IPS-18c (cell line): Measurements from ENCODE around the gene KCNG2.

Experiments used
- H3K4me3 ChIP-seq: 2 replicates; pipeline ENCODE4 v1.7.0; 2013; ENCODE audit warnings: low read depth, mild to moderate bottlenecking, low read length, moderate library complexity; ENCODE audit not compliant: insufficient read depth
- H3K9me3 ChIP-seq: one replicate; pipeline ENCODE4 v1.6.1; 2013; ENCODE audit warnings: mild to moderate bottlenecking, low read length, moderate library complexity; ENCODE audit not compliant: control insufficient read depth, insufficient read depth

The KCNG2 gene

DNA sequence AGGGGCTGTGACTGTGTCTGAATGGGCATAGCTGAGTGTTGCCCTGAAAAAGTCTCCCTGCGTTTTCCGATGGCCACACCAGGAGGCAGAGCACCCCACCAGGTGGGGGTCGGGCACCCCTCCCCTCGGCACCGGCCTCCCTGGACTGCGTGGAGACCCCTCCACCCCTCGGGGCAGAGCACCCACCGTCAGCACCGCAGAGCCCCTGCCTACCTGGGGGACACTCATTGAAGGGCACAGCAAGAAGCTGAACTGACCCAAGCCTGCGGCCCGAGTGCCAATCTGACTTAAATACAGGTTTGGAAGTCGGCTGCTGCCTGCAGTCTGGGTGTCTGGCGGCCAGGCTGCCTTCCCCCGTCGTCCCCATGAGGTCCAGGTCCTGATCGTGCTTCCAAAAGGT, 69.9 kb downstream of the KCNG2 start:
- H3K9me3 ChIP-seq = no peaks in the 10 kb centered on the region
- H3K4me3 ChIP-seq = no peak overlapping the region

DNA sequence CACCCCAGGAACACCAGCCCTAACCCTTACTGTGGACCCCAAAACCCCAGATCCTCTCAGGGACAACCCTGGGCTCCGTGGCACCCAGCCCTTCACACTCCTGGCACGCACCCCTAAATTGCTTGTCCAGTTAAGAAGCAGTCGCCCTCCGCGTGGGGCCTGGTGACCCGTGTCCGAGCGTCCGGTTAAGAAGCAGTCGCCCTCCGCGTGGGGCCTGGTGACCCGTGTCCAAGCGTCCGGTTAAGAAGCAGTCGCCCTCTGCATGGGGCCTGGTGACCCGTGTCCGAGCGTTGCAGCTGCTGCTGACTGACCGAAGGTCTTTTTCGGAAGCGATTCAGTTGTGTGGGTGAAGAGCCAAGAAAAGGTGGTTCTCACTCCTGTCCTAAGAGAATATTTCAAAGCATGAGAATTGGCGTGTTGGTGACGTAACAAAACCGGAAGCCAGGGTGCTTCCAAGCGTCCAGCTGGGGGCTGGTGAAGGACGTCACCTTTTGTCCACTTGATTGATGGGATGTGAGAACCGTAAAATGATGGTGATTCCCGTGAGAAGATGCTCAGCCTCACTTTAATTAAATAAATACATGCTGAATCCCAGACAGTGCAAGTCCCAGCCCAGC, 70.5 kb downstream of the KCNG2 start:
- no peak overlapping the region for H3K4me3 ChIP-seq
- no peaks in the 10 kb centered on the region for H3K9me3 ChIP-seq

DNA sequence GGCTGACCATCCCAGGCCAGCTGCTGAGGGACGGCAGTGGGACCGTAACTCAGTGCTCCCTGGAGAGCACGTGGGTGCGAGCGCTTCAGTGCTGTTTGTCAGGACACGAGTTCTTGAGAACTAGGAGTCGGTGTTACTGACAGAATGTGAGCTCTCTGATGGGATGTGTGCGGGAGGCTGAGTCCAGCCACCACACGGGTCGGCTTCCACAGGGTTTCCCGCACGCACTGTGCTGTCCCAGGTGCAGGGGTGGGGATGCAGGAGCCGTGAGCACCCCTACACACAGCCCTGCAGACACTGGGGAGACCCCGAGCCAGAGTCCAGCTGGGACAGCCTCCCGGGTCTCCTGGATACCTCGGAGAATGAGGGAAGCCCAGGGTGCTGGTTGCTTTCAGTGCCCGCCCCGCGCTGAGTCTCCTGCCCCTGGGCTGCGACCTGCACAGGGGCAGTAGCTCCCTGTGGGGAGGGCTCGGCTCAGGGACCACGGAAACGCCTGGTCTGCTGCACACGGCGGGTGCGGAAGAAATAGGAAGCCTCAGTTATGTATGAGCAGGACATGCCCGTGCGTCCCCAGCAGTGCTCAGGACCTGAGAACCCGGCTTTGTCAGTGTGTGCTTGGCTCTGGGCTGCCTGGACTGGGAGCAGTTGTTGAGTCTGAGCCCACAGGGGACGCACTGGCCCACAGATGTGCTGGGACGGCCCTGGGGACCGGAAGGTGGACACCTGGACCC, 71.2 kb downstream of the KCNG2 start:
- H3K4me3 ChIP-seq = no peak overlapping the region
- peaks cover 1% of the 10 kb centered on the region for H3K9me3 ChIP-seq

DNA sequence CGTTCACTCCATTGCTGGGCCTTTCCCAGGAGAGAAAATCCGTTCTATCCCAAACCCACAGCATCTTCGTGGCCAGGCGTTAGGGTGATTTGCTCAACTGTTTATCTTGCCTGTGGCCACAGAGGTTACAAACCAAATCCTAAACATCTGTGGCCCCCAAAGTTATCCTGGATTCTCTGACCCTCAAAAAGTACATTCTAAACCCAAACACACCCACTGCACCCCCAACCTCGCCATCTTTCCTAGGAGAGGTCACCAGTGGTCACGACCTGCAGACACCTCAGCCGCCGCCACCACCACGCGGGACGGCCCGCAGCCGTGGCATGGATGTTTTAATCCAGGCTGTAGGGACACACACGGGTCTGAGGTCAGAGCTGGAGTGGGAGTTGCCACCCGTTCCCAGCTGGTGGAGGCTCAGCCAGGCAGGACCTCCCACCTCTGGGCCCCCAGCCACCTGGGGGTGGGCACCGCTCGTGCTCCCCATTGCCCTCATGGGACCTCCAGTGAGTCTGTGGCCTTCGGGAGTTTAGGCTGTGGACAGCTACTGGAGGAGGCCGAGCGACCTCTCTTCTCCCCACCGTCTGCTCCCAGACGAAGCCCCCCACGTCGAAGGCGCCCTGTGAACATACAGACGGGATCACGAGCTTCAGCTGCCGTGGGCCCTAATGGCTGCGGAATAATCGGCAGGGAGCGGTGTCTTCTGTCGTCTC, 72.0 kb downstream of the KCNG2 start:
- Histone ChIP-seq H3K4me3 (no peak overlapping the region), H3K9me3 (peaks cover 2% of the 10 kb centered on the region)

DNA sequence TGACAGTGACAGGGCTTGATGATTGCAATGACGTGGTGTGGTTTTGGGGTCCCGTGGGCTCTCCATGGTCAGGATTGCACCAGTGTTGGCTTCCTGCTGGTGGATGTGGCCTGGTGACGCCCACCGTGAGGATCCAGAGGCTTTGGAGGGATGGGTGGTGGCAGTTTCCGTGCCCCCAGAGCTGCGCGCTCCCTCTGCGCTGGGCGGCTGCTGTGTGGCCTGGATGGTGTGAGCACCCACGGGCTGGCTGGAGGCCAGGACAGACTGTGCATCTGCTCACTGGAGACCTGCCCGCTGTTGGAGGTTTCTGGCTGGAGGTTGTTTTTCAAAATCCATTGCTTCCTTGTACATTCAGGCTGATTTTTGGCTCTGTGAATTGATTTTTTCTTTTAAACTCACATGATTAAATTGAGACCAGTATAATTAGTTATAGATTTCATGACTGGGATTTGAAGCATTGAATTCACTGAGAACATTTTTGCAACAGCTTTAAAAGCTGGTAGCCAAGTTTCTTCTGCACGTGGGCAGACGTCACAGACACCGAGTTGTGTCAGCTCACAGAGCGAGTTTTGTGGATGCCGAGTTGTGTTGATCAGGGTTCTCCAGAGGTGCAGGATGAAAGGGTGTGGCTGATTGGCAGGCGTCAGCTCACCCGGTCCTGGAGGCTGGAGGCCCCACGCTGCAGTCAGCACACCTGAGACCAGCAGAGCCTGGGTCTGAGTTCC, 72.7 kb downstream of the KCNG2 start:
- Histone ChIP-seq H3K4me3 (no peak overlapping the region), H3K9me3 (peaks cover 2% of the 10 kb centered on the region)

GRCh38 chr18:79871026-79871390, 73.3 kb downstream of the KCNG2 start:
- Histone ChIP-seq H3K9me3 (peaks cover 2% of the 10 kb centered on the region), H3K4me3 (no peak overlapping the region)

DNA sequence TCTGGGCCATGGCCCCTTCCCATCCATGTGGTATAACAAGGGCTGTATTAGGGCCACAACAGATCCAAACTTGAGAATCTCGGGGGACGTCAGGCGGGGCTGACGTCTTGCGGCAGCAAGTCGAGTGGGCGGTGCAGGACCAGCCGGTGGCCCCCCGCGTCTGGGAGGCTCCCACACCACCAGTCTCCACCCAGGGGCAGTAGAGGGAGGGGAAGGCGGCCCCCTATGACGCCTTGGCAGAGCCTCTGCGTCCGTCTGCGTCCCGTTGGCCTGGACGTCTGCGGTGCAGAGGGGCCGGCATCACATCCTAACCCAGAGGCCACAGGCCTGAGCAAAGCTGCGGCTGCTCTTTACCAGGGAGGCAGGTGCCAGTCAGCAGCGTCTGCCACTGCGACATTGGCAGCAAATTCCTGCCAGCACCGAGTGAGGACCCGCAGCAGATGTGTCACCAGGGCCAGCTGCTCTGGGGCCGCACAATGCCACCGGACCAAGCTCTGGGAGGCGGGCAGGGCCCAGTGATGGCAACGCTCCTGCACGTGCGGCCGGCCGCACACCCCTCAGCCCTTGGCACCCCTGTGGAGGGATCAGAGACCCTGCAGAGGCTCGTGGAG, 73.8 kb downstream of the KCNG2 start:
- peaks cover 2% of the 10 kb centered on the region for H3K9me3 ChIP-seq
- H3K4me3 ChIP-seq = no peak overlapping the region

DNA sequence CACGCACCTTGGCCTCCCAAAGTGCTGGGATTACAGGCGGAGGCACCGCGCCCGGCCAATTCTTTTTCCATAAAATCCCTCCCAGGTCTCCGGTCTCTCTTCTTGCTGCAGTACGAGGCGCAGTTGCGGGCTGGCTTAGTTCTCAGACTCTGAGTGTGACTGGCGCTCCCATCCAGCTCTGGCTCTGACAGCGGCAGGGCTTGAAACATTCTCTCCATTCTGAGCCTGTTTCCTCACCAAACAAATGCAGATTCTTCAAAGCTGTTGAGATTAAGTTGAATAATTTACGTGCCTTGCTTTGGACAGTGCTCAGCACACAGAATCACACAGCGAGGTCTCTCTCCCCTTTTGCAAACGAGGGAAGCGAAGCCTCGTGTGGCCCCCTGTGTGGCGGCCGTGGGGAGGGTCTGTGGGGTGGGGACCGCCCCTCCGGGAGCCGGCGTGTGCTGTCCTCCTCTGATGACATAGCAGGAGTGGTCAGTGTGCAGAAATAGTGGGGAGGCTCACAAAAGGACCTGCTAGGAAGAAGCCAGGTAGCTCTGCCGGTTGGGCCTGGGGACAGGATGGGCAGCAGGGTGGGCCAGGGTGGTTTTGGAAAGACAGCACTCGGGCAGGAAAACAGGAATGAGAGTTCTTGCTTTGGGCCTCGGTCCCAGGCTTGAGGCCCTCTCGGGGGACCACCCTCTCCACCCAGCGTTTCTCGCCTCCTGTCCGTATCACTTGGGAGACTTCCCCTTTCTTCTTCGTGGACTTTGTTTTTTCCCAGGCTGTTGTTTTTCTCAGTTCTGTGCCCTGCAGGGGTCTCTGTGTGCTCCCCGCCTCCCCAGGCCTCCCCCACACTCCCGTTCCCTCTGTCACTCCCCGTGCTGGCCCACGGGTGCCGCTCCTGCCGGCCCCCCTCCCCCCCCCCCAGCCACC, 75.0 kb downstream of the KCNG2 start:
- peaks cover 2% of the 10 kb centered on the region for H3K9me3 ChIP-seq
- H3K4me3 ChIP-seq = no peak overlapping the region

DNA sequence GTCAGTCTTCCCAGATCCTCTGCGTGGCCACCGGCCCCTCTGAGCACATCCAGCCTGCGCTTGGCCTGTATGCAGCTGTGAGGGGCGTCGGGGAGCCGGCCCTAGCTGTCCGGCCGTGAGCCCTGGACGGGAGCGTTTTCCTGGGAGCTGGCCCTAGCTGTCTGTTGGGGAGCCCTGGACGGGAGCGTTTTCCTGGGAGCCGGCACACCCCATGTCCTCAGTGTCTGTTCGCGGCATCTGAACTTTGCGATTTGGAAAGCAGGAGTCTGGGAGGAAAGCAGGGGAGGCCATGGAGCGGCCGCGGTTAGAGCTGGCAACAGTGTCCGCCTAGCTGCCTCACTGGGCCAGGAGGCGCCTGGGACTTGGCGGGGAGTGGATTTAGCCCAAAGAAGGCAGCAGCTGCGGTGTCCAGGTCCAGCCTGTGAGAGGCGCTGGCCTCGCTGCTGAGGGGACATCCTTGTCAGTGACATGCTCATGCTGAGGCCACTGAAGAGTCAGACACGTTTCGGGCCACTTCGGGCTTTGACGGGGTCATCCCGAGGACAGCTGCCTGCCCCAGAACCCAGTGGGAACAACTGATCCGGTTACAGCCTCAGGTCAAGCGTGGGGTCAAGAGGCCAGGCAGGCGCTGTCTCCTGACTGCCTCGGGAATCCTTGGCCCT, 75.8 kb downstream of the KCNG2 start:
- Histone ChIP-seq H3K9me3 (peaks cover 2% of the 10 kb centered on the region), H3K4me3 (no peak overlapping the region)

DNA sequence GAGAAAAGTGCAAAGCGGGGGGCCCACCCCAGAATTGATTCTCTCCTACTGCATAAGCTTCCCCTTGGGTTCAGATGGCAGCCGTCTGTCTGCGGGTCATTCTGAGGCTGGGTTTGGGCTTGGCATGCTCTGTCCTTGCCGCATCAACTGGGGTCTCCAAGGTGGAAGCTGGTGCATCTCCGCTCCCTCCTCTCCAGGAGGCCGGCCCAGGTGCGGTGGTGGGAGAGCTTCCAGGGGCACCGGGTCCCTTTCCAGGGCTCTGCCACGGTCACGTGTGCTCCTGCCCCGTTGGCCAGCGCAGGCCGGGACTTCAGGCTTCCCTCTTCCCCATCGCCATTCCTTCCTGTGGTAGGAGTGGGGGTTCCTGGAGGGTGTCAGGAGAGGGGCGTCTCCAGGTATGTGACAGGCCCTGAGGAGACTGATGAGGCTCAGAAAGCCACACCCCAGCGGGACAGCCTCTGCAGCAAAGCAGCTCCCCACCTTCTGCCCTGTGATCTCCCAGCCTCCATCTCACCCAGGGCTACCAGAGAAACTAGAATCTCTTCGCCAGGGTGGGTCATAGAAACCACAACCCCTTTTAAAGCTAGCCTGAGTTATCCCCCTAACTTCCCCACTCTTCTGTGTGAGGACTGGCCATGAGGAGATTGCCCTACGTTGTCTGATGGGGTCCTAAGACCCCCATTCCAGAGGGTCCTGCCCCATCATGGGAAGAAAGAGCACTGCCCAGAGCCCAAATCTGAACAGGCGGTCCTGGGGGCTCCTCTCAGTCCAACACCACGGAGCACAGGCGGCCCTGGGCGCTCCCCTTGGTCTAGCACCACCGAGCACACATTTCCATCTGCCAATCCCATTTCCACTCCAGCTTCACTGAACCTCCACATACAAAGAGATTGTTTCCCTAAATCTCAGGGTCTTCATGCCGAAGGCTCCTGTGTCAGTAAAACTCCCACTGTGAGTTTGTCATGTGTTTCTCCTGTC, 77.1 kb downstream of the KCNG2 start:
- peaks cover 2% of the 10 kb centered on the region for H3K9me3 ChIP-seq

GRCh38 chr18:79875531-79875919, 77.8 kb downstream of the KCNG2 start:
- H3K9me3 ChIP-seq = peaks cover 2% of the 10 kb centered on the region
- no peak overlapping the region for H3K4me3 ChIP-seq

More for the DNA sequence above, 77.1 kb downstream of the KCNG2 start:
- no peak overlapping the region for H3K4me3 ChIP-seq

- Histone ChIP-seq H3K9me3 (peaks cover 2% of the 10 kb centered on the region), H3K4me3 (no peak overlapping the region)
Measured at GRCh38 chr18:79875931-79876461, 78.3 kb downstream of the KCNG2 start.

GRCh38 chr18:79876497-79876896, 78.8 kb downstream of the KCNG2 start:
- Histone ChIP-seq H3K4me3 (no peak overlapping the region), H3K9me3 (peaks cover 2% of the 10 kb centered on the region)

GRCh38 chr18:79877163-79878091, 79.7 kb downstream of the KCNG2 start:
- Histone ChIP-seq H3K4me3 (no peak overlapping the region), H3K9me3 (peaks cover 2% of the 10 kb centered on the region)
